ENCODE results near the gene CYP2E1.
"Not testable (repeated sequence)": the region's sequence is repeated elsewhere in the genome, so short reads cannot be mapped to it uniquely, and the experiment has no call there.

GRCh38 chr10:133499176-133499575 lies 28.0 kb upstream of the CYP2E1 start:
- TF ChIP-seq POLR2A, CTCF (IDR thresholded peaks at IDR 0.05): not testable (repeated sequence)
